GM21619 (cell line): Measurements from ENCODE around the gene GOLT1B.

Source experiments
- ATAC-seq: cut with Tn5 transposase; IDR thresholded peaks from one replicate; pipeline ENCODE4 v1.9.1; 2021; ENCODE audit not compliant: unreplicated experiment

The GOLT1B gene

DNA sequence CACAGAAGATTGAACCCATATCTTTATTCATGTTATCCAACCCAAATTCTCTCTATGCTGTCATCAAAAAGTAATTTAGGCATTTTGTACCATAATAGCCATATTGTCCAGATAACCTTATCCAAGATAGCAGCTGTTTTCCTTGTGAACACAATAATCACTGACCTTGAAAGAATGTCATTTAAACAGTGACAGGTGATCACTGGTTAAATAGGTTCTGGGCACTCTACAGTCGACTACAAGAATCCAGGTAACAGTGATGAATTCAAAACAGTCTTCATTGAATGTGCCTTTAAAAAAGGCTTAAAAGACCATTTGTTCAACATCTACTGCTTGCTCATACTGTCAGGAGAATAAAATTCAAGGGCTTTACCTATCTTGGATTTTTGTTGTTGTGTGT is 20.0 kb downstream of the GOLT1B start:
- no peak for ATAC-seq

DNA sequence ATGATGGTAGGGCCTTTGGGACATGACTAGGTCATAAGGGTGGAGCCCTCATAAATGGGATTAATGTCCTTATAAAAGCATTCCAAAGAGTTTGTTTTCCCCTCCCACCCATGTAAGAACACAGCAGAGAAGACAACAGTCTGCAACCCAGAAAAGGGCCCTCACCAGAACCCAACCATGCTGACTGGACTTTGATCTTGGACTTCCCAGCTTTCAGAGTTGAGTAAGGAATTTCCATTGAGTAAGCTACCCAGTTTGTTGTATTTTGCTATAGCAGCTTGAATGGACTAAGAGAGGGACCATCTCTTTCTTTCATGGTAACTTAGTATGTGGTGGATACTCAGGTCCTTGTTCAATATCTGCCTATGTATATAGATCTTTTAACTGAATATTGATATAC is 21.6 kb downstream of the GOLT1B start:
- ATAC-seq = no peak

DNA sequence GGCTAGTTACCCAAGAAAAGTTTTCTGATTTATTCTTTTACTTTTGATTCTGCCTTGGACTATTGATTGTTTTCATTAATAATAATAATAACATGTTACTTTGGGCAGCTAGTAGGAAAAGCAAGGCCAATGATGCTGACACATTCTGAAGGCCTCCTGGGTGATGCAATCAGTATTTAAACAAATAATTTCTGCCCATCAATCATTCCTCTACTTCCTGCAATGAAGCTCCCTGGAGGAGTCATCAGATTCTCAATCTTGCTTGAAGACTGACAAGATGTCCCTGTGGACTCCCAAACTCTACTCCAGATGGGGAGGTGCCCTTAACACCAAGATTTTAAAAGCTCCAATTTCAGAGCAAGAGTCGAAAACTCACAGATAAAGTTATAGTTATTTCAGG is 24.5 kb downstream of the GOLT1B start, which contains the start of gene SPX:
Gene SPX (plus strand): TSS at position 244 of the 400 bp plus-strand sequence. CDS start 177 bp downstream, outside the sequence.
- no peak for ATAC-seq

DNA sequence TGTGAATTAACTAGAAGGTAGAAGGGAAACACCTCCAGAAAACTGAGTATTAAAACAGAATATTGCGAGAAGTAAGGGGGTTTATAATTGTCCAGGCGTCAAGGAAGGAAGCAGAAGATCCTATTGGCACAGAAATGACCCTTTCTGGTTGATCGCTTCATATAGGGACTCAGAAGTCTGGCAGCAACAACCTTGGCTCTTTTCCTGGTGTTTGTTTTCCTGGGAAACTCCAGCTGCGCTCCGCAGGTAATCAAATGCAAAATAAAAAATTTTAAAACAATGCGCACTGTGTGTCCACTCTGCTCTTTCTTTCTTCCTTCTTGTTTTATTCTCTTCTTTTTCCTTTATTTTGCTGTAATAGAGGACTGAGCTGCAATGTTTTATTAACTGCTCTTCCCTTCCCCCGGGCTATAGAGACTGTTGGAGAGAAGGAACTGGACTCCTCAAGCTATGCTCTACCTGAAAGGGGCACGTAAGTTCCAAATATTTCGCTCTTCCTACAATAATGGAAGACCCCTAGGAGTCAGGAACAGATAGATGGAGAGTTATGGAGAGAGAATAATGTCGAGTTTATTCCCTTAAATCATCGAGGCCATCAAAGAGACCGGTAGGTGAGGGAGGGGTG is 25.2 kb downstream of the GOLT1B start:
- ATAC-seq = no peak

DNA sequence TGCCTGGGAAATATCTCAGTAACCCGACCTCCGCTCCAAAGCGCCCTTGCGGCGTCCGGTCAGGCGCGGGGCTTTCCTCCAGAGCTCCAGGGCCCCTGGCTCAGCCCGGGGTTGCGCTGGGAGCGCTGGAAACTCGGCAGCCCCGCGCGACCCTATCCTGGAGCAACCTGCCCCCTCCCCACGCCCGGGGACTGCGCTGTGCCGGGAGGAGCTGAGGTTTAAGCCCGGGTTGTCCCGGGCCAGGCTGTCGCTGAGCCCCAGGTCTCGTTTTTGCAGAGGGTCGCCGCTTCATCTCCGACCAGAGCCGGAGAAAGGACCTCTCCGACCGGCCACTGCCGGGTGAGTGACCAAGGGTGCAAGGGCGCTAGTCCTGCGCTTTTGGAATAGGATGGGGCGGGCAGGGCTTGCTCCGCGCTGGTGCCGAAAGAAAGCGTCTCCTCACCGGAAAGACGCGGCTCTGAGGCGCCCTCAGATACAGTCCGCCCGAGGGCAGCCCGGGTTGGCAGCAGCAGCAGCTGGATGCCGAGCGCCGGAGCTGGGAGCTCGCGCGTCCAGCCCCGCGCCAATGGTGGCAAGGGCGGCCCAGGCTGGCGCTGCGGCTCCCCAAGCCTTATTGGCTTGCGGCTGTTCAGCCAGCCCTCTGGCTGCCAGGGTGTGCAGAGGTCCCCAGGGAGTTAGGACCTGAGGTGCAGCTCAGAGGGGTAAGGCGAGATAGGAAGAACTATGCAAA is 26.0 kb downstream of the GOLT1B start:
- peak; percentile 95 for ATAC-seq

DNA sequence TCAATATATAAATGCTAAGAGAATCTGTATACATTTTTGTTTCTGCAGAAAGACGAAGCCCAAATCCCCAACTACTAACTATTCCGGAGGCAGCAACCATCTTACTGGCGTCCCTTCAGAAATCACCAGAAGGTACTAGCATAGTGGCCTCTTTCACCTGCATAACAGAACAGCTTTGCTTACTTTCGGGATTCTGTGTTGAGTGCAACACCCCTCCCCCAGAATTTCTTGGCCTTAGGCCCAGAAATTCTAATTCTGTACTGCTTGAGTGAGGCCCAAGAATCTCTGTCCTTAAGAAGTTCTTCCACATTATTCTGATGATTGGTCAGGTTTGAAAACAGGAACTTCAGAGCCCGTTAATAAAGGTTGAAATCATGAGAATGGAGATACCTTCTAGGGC is 27.4 kb downstream of the GOLT1B start:
- ATAC-seq = no peak

DNA sequence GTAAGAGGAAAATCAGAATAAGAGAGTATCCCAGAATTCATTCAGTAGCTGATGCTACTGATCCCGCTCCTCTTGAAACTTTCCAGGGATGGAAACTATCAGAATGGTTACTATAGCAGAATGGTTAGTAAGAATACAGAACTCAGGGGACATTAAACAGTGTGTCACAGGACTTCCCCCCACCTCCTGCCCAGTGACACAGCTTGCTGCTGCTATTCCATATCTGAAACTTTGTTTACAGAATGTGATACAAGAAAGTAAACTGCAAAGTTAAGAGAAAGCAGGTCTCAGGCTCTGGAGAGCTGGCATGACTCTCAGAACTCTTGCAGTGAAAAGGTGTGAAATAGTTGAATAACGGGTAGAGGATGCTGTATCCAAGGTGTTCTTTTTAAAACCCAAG is 27.9 kb downstream of the GOLT1B start:
- no peak for ATAC-seq

DNA sequence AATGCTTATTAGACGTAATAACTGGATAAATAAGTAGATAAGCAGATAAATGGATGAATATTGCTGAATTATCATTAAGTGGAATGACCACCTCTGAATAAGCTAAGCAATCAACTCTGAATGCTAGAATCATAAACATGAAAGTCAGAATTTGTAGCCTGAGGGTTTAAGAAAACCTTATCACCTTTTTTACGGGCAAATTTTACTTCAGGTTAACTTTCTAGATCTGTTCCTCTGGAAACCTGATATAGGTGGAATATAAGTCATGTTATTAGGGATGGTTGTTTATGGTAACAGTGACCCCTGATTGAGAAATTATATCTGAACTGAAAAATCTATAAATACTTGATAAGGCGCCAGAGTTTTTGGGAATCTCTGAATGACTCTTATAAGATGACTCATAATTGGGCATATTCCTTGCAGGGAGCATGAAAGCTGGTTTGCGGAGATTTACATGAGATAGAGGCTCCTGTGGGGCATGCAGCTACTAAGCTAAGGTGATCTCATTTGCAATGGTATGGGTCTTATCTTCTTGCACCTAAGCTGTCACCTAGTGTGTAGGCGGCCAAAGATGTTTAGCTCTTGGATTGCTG is 36.6 kb downstream of the GOLT1B start:
- no peak for ATAC-seq

DNA sequence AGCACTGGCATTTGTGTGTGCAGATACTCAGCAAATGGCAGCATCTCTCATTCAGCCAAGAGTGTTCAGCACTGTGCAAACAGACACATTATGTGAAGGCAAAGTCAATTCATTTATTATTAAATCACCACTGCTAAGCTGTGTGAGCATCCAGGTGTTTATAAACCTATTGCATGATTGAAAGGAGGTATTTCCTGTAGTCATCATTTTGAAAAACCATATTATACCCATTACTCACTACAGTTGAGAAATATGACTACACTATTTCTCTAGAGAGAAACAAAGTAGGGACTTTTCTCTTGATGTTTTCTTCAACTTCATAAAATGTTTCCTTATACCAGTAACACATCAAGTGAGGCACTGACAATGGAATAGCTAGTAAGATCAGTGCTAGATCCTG is 38.2 kb downstream of the GOLT1B start:
- peak; percentile 92 for ATAC-seq

DNA sequence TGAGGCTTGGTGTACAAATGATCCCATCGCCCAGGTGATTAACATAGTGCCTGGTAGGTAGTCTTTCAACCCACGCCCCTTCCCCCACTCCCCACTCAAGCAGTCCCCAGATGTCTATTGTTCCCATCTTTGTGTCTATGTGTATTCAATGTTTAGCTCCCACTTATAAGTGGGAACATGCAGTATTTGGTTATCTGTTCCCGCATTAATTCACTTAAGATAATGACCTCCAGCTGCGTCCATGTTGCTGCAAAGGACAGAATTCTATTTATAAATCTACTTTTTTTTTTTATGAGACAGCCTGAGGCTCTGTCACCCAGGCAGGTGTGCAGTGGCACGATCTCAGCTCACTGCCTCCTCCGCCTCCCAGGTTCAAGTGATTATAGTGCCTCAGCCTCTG is 40.2 kb downstream of the GOLT1B start:
- no peak for ATAC-seq

DNA sequence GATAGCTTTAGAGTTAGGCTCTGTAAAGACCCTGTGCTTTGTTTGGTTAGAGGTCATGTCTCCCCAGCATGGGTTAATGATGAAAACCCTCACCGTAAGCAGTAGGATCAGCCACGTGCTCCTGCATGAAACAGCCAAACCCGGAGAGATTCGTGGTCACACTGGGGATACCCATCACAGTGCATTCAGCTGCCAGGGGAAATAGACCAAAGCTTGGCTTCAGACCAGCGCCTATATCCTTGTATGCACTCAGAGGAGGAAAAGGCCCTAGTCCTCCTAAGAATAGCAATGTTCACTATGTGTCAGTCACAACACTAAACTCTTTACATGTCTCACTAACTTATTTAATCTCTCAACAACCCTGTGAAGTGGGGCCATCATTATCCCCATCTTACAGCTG is 40.8 kb downstream of the GOLT1B start:
- no peak for ATAC-seq

DNA sequence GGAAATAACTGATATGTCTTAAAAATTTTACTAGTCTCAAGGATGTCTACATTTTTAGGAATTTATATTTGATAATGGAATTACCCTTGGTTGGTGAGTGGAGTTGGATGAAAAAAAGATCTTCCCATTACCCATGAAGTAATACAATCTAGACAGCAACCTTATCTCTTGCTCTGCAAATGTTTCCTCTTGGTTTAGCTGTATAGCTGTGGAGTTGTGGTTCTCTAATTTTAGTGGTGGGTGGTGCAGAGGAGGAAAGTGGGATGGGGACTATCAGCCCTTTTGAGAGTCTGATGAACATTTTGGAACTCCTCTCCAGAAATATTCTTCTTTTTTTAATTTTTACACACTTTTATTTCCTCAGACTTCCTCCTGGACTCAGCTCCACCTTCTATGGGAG is 41.6 kb downstream of the GOLT1B start:
- no peak for ATAC-seq

DNA sequence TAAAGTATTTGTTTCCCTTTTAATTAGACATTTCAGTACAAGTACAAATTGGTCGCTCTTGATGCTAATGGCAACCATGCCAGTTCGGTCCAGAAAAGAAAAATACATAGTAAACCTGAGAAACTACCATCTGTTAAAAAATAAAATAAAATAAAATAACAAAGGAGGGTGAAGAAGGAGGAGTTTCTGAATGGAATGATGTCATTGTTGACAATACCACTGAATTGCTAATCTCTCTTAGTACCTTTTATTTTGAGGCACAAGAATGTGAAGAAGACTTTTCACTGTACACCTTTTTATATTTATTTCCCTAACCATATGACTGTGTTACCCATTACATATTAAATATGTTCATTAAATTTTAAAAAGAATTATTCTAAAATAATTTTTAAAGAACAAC is 44.0 kb downstream of the GOLT1B start:
- ATAC-seq = no peak

DNA sequence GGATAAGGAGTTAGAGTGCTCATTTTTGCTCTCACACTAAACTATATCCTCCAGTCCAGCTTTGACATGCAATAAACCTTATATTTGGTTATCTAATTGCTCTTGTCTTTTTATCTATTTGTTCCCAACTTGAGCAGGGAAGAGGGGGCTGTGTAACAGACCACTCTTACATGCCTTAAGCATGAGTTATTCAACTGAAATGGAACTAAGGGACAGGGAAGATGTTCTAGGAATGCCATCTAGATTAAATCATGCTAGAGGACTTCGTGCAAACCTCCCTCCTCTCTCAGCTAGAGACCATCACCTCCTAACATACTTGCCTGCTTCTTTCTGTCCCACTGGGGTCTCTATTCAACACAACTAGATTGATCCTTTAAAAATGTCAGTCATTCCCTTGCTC is 45.1 kb downstream of the GOLT1B start:
- no peak for ATAC-seq

DNA sequence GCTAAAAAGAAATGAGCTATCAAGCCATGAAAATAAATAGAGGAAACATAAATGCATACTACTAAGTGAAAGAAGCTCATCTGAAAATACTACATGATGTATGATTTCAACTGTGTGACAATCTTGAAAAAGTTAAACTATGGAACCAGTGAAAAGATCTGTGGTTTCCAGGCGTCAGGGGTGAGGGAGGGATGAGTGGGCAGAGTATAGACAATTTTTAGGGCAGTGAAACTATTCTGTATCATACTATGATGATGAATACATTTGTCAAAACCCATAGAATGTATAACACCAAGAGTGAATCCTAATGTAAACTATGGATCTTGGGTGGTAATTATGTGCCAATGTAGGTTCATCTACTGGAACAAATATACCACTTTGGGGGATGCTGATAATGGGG is 45.8 kb downstream of the GOLT1B start:
- ATAC-seq = no peak

DNA sequence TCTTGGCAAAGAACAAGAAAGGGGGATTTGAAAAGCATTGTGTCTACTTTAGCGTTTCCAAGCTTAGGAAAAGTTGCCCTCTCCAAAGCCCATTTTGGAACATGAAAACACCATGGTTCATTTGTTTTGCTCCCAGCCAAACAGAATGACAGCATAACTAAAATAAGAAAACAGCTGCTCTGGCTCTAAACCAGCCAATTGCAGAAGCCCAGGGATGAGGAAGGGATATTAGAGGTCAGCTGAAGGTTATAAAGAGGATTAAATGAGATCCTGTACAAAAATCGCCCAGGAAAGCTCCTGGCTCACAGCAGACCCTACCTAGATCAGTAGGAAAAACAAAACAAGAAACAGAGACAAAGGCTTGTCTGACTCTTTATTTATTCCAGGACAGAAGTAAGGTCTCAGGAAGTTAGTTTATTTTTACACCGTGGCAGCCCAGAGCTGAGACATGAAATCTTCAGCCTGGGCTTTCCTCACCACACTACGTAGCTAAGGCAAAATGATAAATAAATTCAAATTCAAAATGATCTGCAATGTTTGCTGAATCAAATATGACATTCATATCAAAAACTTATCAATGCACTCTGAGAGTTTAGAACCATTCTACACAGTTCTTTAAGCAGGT is 50.4 kb downstream of the GOLT1B start:
- ATAC-seq = no peak

DNA sequence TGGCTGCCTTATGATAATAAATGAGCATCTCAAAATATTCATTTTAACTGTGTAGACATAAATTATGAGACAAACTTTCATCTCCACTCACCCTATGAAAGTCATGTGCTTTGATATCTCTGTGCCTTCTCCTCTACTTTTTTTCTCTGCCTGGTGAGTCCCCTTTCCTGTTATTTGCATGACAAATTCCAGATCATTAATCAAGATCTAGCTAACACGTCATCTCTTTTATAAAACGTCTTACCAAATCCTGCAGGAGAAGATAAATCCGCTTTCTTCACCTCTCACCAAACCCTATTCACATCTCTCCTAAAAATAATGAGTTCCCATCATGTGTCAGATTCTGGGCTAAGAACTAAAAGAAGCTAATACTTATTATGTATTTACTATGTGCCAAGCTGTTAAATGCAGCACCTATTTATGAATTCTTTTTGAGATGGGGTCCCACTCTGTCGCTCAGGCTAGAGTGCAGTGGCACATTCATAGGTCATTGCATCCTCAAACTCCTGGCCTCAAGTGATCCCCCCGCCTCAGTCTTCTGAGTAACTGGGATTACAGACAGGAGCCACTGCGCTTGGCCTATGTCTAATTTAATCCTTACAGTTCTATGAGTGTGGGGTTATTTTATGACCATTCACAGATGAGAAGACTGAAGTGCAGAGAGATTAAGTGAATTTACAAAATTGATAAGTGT is 51.2 kb downstream of the GOLT1B start:
- ATAC-seq = no peak

DNA sequence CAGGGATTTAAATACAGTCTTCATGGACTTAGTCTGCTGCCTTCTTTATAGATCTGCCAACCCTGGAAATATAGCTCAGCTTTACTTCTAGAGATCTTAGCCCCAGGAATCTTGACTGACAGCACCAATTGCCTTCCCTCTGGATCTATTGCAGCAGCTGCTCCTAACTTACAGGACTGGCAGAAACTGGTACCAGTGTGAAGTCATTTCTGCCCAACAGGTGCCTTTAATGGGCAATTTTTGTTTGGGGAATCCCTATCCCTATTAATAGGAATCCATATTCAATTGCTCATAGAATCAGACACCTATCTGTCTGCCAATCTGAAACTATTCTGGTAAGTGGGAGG is 51.7 kb downstream of the GOLT1B start:
- ATAC-seq = no peak

DNA sequence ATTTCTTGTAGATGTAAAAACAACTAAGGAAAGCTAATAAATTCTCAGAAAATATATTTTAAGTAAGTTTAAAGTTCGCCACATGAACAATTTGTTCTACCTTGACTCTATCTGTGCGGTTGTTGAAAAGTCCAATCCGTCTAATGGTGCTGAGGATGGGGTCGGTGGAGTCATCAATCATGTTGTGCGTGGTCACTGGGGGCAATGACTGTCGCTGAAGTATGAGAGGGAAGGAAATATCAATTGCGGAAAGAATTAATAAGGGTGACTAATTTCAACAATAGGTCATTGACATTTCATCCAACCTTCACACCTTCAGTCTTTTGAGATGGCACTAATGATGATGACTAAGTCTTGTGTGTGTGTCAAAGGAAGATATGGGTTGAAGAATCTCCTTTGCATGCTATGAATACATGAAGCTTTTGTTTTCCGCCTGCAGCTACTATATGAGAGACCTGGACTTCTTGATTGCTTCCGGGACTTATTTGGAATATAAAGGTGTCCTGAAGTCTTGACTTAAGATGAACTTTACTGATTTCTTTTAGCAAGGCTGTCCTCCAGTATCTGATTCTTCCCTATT is 56.6 kb downstream of the GOLT1B start:
- no peak for ATAC-seq

DNA sequence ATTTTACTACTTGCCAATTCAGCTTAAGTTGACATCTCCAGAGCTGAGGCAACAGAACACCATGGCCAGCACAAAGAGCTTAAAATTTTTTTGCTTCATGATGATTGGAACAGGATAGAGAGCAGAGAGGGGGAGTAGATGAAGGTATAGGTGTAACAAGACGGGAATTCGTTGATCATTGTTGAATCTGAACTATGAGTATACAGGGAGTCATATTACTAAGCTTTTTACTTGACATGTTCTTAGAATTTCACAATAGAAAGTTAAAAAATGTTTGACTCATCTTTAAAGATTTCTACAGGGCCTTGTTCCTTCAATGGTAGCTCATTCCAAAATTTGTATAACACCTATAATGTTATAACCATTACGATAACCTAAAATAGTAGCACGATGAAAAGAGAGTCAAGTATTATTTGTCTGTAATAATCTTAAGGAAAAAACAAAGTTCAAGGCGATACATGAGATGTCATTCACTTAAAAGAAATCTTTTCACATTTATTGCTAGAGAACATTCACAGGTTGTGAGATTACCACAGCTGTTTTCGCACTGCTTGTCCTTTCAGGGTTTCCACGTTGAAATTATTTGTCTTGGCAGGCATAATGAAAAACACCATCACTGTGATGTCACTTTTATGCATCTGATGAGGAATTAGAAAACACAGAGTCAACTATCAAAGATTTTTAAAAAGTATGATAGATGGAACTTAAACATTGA is 58.4 kb downstream of the GOLT1B start:
- no peak for ATAC-seq

DNA sequence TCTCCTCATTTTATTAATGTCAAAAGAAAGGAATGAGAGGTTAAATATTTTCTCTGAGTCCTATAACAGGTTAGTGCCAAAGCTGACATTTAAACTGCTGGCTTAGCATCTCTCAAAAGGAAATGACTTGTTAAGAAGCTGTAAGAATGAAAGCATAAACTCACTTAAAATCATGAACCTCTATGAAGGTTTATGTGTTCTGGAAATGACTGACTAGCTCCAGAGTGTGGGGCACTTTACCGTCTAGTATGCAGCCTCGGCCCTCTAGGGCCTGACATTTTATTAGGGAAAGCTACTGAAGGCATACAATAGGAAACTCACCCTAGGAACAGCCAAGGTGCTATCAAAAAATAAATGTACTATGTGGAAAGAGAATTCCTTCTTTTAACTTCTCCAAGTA is 59.6 kb downstream of the GOLT1B start:
- ATAC-seq = no peak
